Motor neuron (in vitro differentiated cells): ENCODE results near the gene BNIPL. TPM values are rescaled to one million over a fixed set of nuclear protein-coding genes. Genes with fewer than 3 reads are reported as not detected.

ENCODE experiments used
- ATAC-seq, 8 experiments: fragments of 200-7000 bp; cut with Tn5 transposase; replicated peaks in 6 of 8; 2 replicates each; pipeline ENCODE4 v1.8.0; 2021; ENCODE audit warnings: mild to moderate bottlenecking in 8 of 8, moderate library complexity in 8 of 8
- H3K27ac ChIP-seq, 2 donors: fragments of 250-450 bp; sonication (Bioruptor Pico); 2 replicates each; pipeline ENCODE4 v1.9.0; 2021; ENCODE audit warnings: antibody characterized with exemption in 2 of 2, mild to moderate bottlenecking in 2 of 2, moderate library complexity in 1 of 2
- H3K4me1 ChIP-seq, 2 donors: fragments of 250-450 bp; sonication (Bioruptor Pico); replicated peaks in 1 of 2; 2 replicates each; pipeline ENCODE4 v1.6.1; 2021; ENCODE audit warnings: antibody characterized with exemption in 2 of 2, mild to moderate bottlenecking in 2 of 2, moderate library complexity in 1 of 2
- H3K4me3 ChIP-seq, 5 donors: fragments of 250-450 bp; sonication (Bioruptor Pico); 2 replicates each; pipeline ENCODE4 v1.9.0; 2021; ENCODE audit warnings: antibody characterized with exemption in 5 of 5, mild to moderate bottlenecking in 5 of 5, moderate library complexity in 4 of 5
- WGBS, 10 experiments: fragments of 450-650 bp; shearing (Covaris generic); methylation state at CpG; one replicate each; pipeline ENCODE4 v1.0.0; 2022; 5-methylcytosine and 5-hydroxymethylcytosine counted together
- in situ Hi-C, 9 experiments: fragments of 400-800 bp; cut with MboI; loops; one replicate each; pipeline ENCODE4 v1.15.0; 2021; ENCODE audit warnings: low sequenced_read_pairs in 9 of 9, low pct_unique_long_range_greater_than_20kb in 2 of 9; ENCODE audit not compliant: unreplicated experiment in 9 of 9
- total RNA-seq, 8 experiments: library from RNA; unstranded; fragments of 300-600 nt; gene quantifications; 2 replicates each; pipeline versions ENCODE4 v1.2.3 to v1.2.4, GENCODE V29; 2022

Gene BNIPL
- total RNA-seq, 8 experiments from 2014 or later, result 0.18 to 1.6 (median 1.1) TPM

- no peak overlapping the region for H3K4me3 ChIP-seq
Measured at GRCh38 chr1:151050051-151050688, 13.8 kb downstream of the BNIPL start.

DNA sequence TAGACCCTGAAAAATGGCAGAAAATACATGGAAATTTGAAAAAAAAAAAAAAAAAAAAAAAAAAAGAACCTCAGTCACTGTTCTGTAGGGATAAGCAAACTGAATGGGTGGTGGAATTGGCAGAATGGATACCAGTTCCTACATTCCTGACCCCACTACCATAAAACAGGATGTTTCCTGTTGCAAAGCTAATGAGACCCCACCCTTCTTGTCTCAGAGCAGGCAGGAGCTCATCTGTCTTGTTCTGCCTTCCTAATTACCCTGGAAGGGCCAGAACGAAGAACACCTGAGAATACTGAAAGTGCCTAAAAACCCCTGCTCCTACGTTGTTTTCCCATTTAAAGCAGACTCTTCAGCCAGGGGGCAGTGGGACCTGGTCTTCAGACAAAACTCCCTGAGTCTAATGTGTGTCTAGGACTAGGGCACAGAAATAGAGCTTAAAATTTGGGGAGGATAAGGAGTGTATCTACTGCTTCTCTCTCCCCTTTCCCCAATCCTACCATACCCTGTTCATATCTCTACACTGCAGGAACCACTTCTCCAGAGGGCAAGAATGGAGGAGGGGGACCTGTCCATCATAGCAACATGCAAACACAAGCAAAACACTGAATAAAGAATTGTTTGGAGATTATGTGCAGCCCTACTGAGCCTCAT, 15.1 kb downstream of the BNIPL start:
- Histone ChIP-seq H3K27ac (no peak overlapping the region), H3K4me1 (peaks cover 21 to 24% of the 10 kb centered on the region in 2 donors), H3K4me3 (no peak overlapping the region)
- in situ Hi-C loops, result loop anchor here in 1 of 9 experiments (25.0 kb wide), 1 partner anchor 111 kb away; the partner anchor contains the start of genes LYSMD1, SCNM1 and TNFAIP8L2
- WGBS, 10 experiments, result 40 to 100% (median 77%) methylated on average over 1 to 2 of the region's 2 CpGs; no CpG with 5 or more reads in 2 of the 10 experiments
- ATAC-seq, result no peak

More at GRCh38 chr1:151050051-151050688, 13.8 kb downstream of the BNIPL start:
- no peak for ATAC-seq
- peaks cover 21 to 24% of the 10 kb centered on the region in 2 donors for H3K4me1 ChIP-seq
- in situ Hi-C loops, result loop anchor here in 1 of 9 experiments (25.0 kb wide), 1 partner anchor 112 kb away; the partner anchor contains the start of genes LYSMD1, SCNM1 and TNFAIP8L2
- WGBS, 10 experiments, result 71 to 100% (median 100%) methylated on average over 1 to 2 of the region's 2 CpGs
- no peak overlapping the region for H3K27ac ChIP-seq

GRCh38 chr1:151054971-151055547, 18.7 kb downstream of the BNIPL start:
- WGBS, 10 experiments, result 71 to 100% (median 85%) methylated on average over 1 to 4 of the region's 4 CpGs; no CpG with 5 or more reads in 3 of the 10 experiments
- ATAC-seq, result no peak
- Histone ChIP-seq H3K4me1 (peaks cover 14 to 16% of the 10 kb centered on the region in 2 donors), H3K4me3 (no peak overlapping the region), H3K27ac (no peak overlapping the region)
- in situ Hi-C loops, result loop anchor here in 1 of 9 experiments (25.0 kb wide), 1 partner anchor 107 kb away; the partner anchor contains the start of genes LYSMD1, SCNM1 and TNFAIP8L2

- ATAC-seq, result no peak
- Histone ChIP-seq H3K4me3 (no peak overlapping the region), H3K4me1 (peaks cover 10 to 12% of the 10 kb centered on the region in 2 donors), H3K27ac (no peak overlapping the region)
- WGBS, 10 experiments, result 100% methylated on average over 1 of the region's 2 CpGs; no CpG with 5 or more reads in 6 of the 10 experiments
- in situ Hi-C loops, result loop anchor here in 1 of 9 experiments (25.0 kb wide), 1 partner anchor 107 kb away; the partner anchor contains the start of genes LYSMD1, SCNM1 and TNFAIP8L2
Measured at GRCh38 chr1:151055581-151055980, 19.2 kb downstream of the BNIPL start.

GRCh38 chr1:151056149-151056548, 19.8 kb downstream of the BNIPL start:
- 0 to 78% (median 53%) methylated on average over 1 to 2 of the region's 2 CpGs; no CpG with 5 or more reads in 2 of the 10 experiments for WGBS, 10 experiments
- ATAC-seq, result no peak
- peaks cover 10 to 12% of the 10 kb centered on the region in 2 donors for H3K4me1 ChIP-seq
- no peak overlapping the region for H3K27ac ChIP-seq
- H3K4me3 ChIP-seq, result no peak overlapping the region
- in situ Hi-C loops, result loop anchor here in 1 of 9 experiments (25.0 kb wide), 1 partner anchor 106 kb away; the partner anchor contains the start of genes LYSMD1, SCNM1 and TNFAIP8L2

GRCh38 chr1:151058692-151059091, 22.3 kb downstream of the BNIPL start:
- H3K4me3 ChIP-seq, result peak overlapping the region; percentile 86 to 99 (median 94)
- 0 to 7% (median 2%) methylated on average over 2 to 7 of the region's 10 CpGs; no CpG with 5 or more reads in 4 of the 10 experiments for WGBS, 10 experiments
- H3K27ac ChIP-seq, result peak overlapping the region; percentile 90 to 95
- in situ Hi-C loops, result loop anchor here in 1 of 9 experiments (25.0 kb wide), 1 partner anchor 104 kb away; the partner anchor contains the start of genes LYSMD1, SCNM1 and TNFAIP8L2
- ATAC-seq, result peak in 7 of 8 experiments; percentile 1 to 12 (median 4)
- H3K4me1 ChIP-seq, result peaks cover 23 to 24% of the 10 kb centered on the region in 2 donors

GRCh38 chr1:151059109-151060006, 23.0 kb downstream of the BNIPL start, which contains the start of gene CDC42SE1:
Gene CDC42SE1, minus strand, starts transcription at chr1:151059622. Its CDS starts 3,892 bp downstream, at chr1:151055730.
- H3K27ac ChIP-seq, result peak within 1 kb of the TSS; percentile 90 to 95
- peak; percentile 85 to 97 (median 86) for ATAC-seq
- 0 to 2% (median 0%) methylated on average over 1 to 28 of the region's 58 CpGs; no CpG with 5 or more reads in 4 of the 10 experiments for WGBS, 10 experiments
- peaks cover 28 to 31% of the 10 kb centered on the region in 2 donors for H3K4me1 ChIP-seq
- in situ Hi-C loops, result loop anchor here in 1 of 9 experiments (25.0 kb wide), 1 partner anchor 103 kb away; the partner anchor contains the start of genes LYSMD1, SCNM1 and TNFAIP8L2
- peak within 1 kb of the TSS; percentile 86 to 99 (median 94) for H3K4me3 ChIP-seq

- H3K4me3 ChIP-seq, result peak within 1 kb of the TSS; percentile 86 to 99 (median 94)
- ATAC-seq, result peak; percentile 3 to 70 (median 58)
- 0 to 17% (median 3%) methylated on average over 2 to 13 of the region's 15 CpGs; no CpG with 5 or more reads in 3 of the 10 experiments for WGBS, 10 experiments
- peaks cover 29 to 39% of the 10 kb centered on the region in 2 donors for H3K4me1 ChIP-seq
- in situ Hi-C loops, result loop anchor here in 1 of 9 experiments (25.0 kb wide), 1 partner anchor 102 kb away; the partner anchor contains the start of genes LYSMD1, SCNM1 and TNFAIP8L2
- peak within 1 kb of the TSS; percentile 90 to 95 for H3K27ac ChIP-seq
Measured at GRCh38 chr1:151060007-151060656, 23.7 kb downstream of the BNIPL start, which contains the start of gene MLLT11. Gene MLLT11, plus strand, starts transcription at chr1:151060397. Its CDS starts 6,828 bp downstream, at chr1:151067225.

DNA sequence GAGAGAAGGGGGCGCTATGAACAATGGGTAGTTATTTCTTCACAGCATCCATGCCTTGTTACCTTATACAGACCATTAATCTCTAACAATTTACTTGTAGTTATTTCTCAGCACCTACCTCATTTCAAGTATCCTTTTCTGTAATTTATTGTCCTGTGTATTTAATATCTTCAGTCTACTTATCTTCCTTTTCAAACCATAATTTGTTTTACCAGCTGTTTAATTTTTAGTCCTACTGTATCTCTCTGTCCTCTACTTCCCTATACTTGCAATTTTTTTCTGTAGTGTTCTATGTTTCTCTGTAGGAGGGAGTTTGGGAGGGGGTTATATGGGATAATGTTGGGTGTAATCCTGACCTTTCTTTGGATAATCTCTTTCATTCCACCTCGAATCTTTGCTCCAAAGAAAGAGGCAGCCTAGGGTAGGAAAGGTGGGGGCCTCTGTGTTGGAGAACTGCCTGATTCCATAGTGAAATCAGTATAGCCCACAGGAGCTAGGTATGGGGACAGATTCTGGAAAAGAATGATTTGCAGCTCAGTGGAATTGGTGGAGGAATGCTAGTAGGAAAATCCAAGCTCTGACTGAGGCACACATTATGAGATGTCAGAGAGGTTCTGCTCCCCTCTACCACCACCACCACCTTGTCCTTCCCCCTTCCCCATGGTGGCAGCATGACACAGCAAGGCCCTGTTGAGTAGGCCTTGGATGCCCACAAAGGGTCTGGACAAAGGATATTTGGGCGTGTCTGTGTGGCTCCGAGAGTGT, 24.5 kb downstream of the BNIPL start:
- peak in 5 of 8 experiments; percentile 4 to 20 (median 16) for ATAC-seq

GRCh38 chr1:151061704-151062103, 25.3 kb downstream of the BNIPL start:
- Histone ChIP-seq H3K4me1 (peaks cover 29 to 46% of the 10 kb centered on the region in 2 donors), H3K4me3 (peak overlapping the region; percentile 86 to 99 (median 94)), H3K27ac (peak overlapping the region; percentile 90 to 95)
- no peak for ATAC-seq
- WGBS, 10 experiments, result 28 to 100% (median 59%) methylated on average over 1 to 2 of the region's 2 CpGs; no CpG with 5 or more reads in 1 of the 10 experiments
- in situ Hi-C loops, result loop anchor here in 1 of 9 experiments (25.0 kb wide), 1 partner anchor 101 kb away; the partner anchor contains the start of genes LYSMD1, SCNM1 and TNFAIP8L2

More for the DNA sequence above, 24.5 kb downstream of the BNIPL start:
- peaks cover 29 to 46% of the 10 kb centered on the region in 2 donors for H3K4me1 ChIP-seq
- WGBS, 10 experiments, result 0 to 86% (median 7%) methylated on average over 1 to 4 of the region's 4 CpGs
- in situ Hi-C loops, result loop anchor here in 1 of 9 experiments (25.0 kb wide), 1 partner anchor 101 kb away; the partner anchor contains the start of genes LYSMD1, SCNM1 and TNFAIP8L2
- peak overlapping the region; percentile 86 to 99 (median 94) for H3K4me3 ChIP-seq
- H3K27ac ChIP-seq, result peak overlapping the region; percentile 90 to 95
